ENCODE measurements around the gene SH3BGRL2.

DNA sequence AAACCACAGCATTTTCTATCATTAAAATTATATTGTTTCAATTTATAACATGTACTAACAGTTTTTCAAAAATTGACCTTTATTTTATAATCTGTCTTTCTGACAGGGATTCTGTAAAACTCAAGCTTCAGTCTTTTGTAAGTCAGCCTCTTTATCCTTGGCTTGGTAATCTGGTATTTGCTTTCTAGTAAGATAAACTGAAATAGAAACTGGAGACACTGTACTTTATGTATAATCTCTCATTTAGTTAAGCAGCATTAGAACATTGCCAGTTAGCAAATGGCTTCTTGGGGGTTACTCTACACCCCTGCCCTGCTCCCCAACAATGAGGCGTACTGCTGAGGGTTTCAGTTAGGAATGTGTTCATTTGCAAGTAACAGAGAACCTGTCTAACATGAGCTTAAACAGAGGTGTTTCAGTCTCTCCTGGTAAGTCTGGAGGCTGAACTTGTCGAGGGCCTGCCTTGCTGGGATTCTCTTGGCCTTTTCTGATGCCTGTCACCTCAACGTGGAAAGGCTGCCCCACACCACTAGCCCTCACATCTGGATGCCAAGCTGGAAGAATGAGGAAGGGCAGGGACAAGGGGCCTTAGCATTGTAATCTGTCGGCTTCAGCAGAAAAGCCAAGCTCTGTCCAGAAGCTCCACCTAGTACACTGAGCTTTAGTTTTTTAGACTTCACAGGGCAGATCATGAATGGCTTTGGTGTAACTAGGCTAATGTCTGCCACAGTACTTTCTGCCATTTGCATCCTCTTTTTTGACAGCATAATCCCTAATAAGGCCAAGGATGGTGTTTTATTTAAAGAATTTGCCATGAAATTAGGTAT is 34.8 kb downstream of the SH3BGRL2 start:
- TF ChIP-seq CTCF (conservative IDR thresholded peaks at IDR 0.05; ENCODE audit: low read depth, low read length) (no peak), MXI1 (IDR thresholded peaks at IDR 0.05; ENCODE audit: borderline replicate concordance, low read depth, low read length) (no peak), MAZ (IDR thresholded peaks at IDR 0.05; ENCODE audit: borderline replicate concordance, low read depth, low read length) (no peak), POLR2A (IDR thresholded peaks at IDR 0.05; ENCODE audit: low read depth, low read length) (no peak), CEBPB (IDR thresholded peaks at IDR 0.05; ENCODE audit: low read depth, low read length) (no peak), SMC3 (IDR thresholded peaks at IDR 0.05; ENCODE audit: low read depth, low read length) (no peak), BHLHE40 (IDR thresholded peaks at IDR 0.05; ENCODE audit: low read depth, low read length) (no peak), RCOR1 (IDR thresholded peaks at IDR 0.05; ENCODE audit: insufficient replicate concordance, low read length) (no peak), RFX5 (IDR thresholded peaks at IDR 0.05; ENCODE audit: low read depth, low read length) (no peak), RAD21 (IDR thresholded peaks at IDR 0.05; ENCODE audit: low read length) (no peak), MAFK (IDR thresholded peaks at IDR 0.05; ENCODE audit: low read depth, low read length) (no peak), USF2 (IDR thresholded peaks at IDR 0.05; ENCODE audit: low read depth, low read length) (no peak)

Measured in IMR-90 (cell line).